SHP77 (cell line): ENCODE results near the gene CD200R1L.

ENCODE experiments used
- DNase-seq, 2 experiments: peaks; one replicate each; lab custom pipeline; 2025; lab: John Stamatoyannopoulos, UW

The CD200R1L gene

GRCh38 chr3:112818289-112818688 lies 28.4 kb downstream of the CD200R1L start:
- no peak for DNase-seq

- DNase-seq = no peak
Measured at GRCh38 chr3:112817797-112818196, 28.9 kb downstream of the CD200R1L start.

- no peak for DNase-seq
Measured at GRCh38 chr3:112817271-112817670, 29.4 kb downstream of the CD200R1L start.

GRCh38 chr3:112815981-112816380 lies 30.7 kb downstream of the CD200R1L start:
- DNase-seq = no peak

GRCh38 chr3:112814266-112814665 lies 32.4 kb downstream of the CD200R1L start:
- no peak for DNase-seq

GRCh38 chr3:112813723-112814171 lies 32.9 kb downstream of the CD200R1L start:
- no peak for DNase-seq

GRCh38 chr3:112813016-112813415 lies 33.6 kb downstream of the CD200R1L start:
- no peak for DNase-seq

GRCh38 chr3:112811917-112812660 lies 34.6 kb downstream of the CD200R1L start:
- DNase-seq = no peak

GRCh38 chr3:112811131-112811884 lies 35.4 kb downstream of the CD200R1L start:
- no peak for DNase-seq

- no peak for DNase-seq
Measured at GRCh38 chr3:112810561-112810960, 36.1 kb downstream of the CD200R1L start.

- no peak for DNase-seq
Measured at GRCh38 chr3:112808136-112808535, 38.5 kb downstream of the CD200R1L start.

GRCh38 chr3:112807685-112808084 lies 39.0 kb downstream of the CD200R1L start:
- no peak for DNase-seq

- no peak for DNase-seq
Measured at GRCh38 chr3:112806903-112807302, 39.8 kb downstream of the CD200R1L start.

GRCh38 chr3:112805126-112805525 lies 41.5 kb downstream of the CD200R1L start:
- DNase-seq = no peak

- DNase-seq = no peak
Measured at GRCh38 chr3:112804021-112804420, 42.6 kb downstream of the CD200R1L start.

- DNase-seq = no peak
Measured at GRCh38 chr3:112803467-112803866, 43.2 kb downstream of the CD200R1L start.

GRCh38 chr3:112802338-112802737 lies 44.3 kb downstream of the CD200R1L start:
- DNase-seq = no peak

- no peak for DNase-seq
Measured at GRCh38 chr3:112799946-112800345, 46.7 kb downstream of the CD200R1L start.

- DNase-seq = no peak
Measured at GRCh38 chr3:112794622-112795172, 52.0 kb downstream of the CD200R1L start.

GRCh38 chr3:112793326-112794081 lies 53.2 kb downstream of the CD200R1L start:
- DNase-seq = no peak

GRCh38 chr3:112791736-112792135 lies 54.9 kb downstream of the CD200R1L start:
- no peak for DNase-seq

GRCh38 chr3:112789787-112790186 lies 56.9 kb downstream of the CD200R1L start:
- DNase-seq = no peak
